Muscle layer of duodenum (tissue), 2 donors: ENCODE data around the gene IKZF3.

ENCODE experiments used
- H3K27ac ChIP-seq: one replicate; pipeline ENCODE4 v1.7.0; 2013; ENCODE audit warnings: mild to moderate bottlenecking, low read length
- H3K27me3 ChIP-seq: one replicate; pipeline ENCODE4 v1.7.0; 2013; ENCODE audit warnings: low read depth, mild to moderate bottlenecking, control low read depth, low read length
- H3K36me3 ChIP-seq, 2 donors: one replicate each; pipeline ENCODE4 v1.7.0; 2013; ENCODE audit warnings: low read length in 2 of 2, control low read depth in 1 of 2, mild to moderate bottlenecking in 1 of 2; ENCODE audit not compliant: insufficient read depth in 2 of 2, control insufficient read depth in 1 of 2
- H3K4me1 ChIP-seq, 2 donors: one replicate each; pipeline ENCODE4 v1.7.0; 2013; ENCODE audit warnings: low read length in 2 of 2, mild to moderate bottlenecking in 2 of 2, control low read depth in 1 of 2, moderate library complexity in 1 of 2; ENCODE audit not compliant: insufficient read depth in 2 of 2, control insufficient read depth in 1 of 2
- H3K4me3 ChIP-seq, 2 donors: one replicate each; pipeline ENCODE4 v1.7.0; 2013; ENCODE audit warnings: low read length in 2 of 2, low read depth in 1 of 2, mild to moderate bottlenecking in 1 of 2
- H3K9me3 ChIP-seq, 2 donors: one replicate each; pipeline ENCODE4 v1.7.0; 2013; ENCODE audit warnings: low read length in 2 of 2, control low read depth in 1 of 2, mild to moderate bottlenecking in 1 of 2; ENCODE audit not compliant: control insufficient read depth in 1 of 2
- donor health status: healthy.

IKZF3 gene

DNA sequence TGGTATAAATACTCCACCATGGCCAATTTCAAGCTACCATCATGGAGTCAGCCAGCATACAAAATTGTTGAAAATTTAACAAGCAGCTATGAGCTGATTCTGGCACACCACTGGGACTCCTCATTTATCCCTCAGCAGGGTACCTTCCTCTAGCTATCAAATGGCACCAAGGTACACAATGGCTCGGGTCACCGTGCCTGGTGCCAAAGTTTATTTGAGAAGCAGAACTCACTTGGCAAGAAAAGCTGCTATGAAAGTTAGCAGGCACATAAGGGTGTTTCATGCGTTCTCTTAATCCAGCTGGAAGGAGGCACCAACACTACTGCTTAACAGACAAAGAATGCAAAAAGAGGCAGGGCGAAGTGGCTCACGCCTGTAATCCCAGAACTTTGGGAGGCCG, 51.6 kb downstream of the IKZF3 start:
- H3K4me1 ChIP-seq, result no peaks in the 10 kb centered on the region
- no peaks in the 10 kb centered on the region for H3K9me3 ChIP-seq
- no peaks in the 10 kb centered on the region for H3K36me3 ChIP-seq
- H3K4me3 ChIP-seq, result no peak overlapping the region
- no peaks in the 10 kb centered on the region for H3K27me3 ChIP-seq
- no peak overlapping the region for H3K27ac ChIP-seq

DNA sequence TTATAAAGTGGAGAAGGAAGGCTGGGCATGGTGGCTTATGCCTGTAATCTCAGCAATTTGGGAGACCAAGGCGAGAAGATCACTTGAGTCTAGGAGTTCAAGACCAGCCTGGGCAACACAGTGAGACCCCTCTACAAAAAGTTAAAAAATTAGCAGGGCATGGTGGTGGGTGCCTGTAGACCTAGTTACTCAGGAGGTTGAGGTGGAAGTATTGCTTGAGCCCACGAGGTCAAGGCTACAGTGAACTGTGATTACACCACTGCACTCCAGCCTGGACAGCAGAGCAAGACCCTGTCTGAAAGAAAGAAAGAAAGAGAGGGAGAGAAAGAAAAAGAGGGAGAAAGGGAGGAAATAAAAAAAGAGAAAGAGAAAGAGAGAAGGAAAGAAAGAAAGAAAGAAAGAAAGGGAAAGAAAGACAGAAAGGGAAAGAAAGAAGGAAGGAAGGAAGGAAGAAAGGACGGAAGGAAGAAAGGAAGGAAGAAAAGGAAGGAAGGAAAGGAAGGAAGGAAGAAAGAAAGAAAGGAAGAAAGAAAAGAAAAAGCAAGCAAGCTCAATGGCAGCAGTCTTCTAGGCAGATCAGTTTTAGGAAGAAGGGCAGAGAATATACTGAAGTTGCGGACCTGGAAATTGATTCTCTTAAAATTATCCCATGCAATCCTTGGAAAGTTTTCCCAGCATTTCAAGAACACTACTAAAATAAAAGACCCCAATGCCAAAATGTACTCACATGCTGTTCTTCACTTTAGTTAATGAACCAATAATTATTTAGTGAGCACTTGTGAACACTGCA, 53.0 kb downstream of the IKZF3 start:
- Histone ChIP-seq H3K4me3 (no peak overlapping the region), H3K36me3 (no peaks in the 10 kb centered on the region), H3K9me3 (no peaks in the 10 kb centered on the region), H3K27ac (no peak overlapping the region), H3K27me3 (no peaks in the 10 kb centered on the region), H3K4me1 (no peaks in the 10 kb centered on the region)

DNA sequence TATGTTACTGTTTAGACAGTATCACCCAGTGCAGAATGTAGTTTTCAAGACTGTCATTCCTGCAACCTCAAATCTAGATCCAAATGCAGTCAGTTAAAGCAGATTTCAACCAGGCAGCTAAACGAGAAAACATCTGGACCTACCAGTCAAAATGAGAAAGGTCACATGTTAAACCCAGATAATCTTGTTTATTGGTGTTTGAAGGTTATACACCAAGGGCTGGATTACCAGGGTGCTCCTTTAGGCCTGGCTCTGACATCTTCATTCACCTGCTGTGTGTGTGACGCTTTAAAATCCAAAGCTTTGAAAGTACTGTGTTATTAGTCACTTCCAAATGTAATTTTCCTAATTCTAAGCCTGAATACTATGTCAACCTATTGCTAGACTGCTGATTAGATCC, 54.9 kb downstream of the IKZF3 start:
- H3K4me3 ChIP-seq, result no peak overlapping the region
- no peak overlapping the region for H3K27ac ChIP-seq
- H3K27me3 ChIP-seq, result no peaks in the 10 kb centered on the region
- no peaks in the 10 kb centered on the region for H3K36me3 ChIP-seq
- no peaks in the 10 kb centered on the region for H3K9me3 ChIP-seq
- H3K4me1 ChIP-seq, result no peaks in the 10 kb centered on the region

DNA sequence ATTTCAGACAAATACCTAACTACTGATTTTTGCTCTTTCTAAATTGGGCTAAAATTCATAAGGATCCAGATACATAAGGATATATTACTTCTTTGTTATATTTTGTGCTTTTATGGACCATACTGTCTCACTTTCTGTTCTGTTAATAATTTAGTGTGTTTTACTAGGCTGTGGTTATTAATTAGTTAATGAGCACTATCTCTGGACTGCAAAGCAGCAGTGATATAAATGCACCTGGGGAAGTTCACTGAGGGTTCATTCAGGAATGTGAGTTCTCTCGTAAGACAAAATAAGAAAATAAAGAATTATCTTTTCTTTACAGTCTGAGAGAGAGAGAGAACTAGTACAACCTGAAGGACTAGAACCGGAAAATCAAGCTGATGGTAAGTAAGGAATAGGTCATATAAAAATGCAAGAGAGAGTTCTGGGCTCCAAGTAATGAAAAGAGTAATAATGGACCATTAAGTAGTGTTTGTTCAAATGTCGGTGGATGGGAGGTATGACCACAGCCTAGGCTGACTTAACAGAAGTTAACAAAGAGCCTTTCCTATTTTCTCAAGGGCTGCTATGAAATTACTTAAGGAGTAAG, 55.6 kb downstream of the IKZF3 start:
- Histone ChIP-seq H3K4me1 (no peaks in the 10 kb centered on the region), H3K36me3 (no peaks in the 10 kb centered on the region), H3K9me3 (no peaks in the 10 kb centered on the region), H3K4me3 (no peak overlapping the region), H3K27ac (no peak overlapping the region), H3K27me3 (no peaks in the 10 kb centered on the region)

DNA sequence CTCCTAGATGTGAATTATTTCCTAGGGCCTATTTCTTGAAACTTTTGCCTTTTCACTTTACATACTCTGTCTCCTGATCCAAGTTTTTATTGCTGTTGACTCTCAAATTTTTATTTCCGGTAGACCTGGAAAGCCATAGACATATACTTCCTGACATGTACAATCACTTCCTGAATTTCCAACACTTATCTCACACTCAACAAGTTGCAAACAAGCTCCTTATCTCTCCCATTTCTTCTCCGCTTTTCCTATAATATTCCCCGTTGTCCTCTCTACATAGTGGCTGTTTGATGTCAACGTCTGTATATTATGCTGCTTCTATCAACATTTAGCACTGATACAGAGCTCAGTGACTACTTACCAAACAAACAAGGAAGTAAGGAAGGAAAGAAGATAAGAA, 59.3 kb downstream of the IKZF3 start:
- H3K36me3 ChIP-seq, result no peaks in the 10 kb centered on the region

DNA sequence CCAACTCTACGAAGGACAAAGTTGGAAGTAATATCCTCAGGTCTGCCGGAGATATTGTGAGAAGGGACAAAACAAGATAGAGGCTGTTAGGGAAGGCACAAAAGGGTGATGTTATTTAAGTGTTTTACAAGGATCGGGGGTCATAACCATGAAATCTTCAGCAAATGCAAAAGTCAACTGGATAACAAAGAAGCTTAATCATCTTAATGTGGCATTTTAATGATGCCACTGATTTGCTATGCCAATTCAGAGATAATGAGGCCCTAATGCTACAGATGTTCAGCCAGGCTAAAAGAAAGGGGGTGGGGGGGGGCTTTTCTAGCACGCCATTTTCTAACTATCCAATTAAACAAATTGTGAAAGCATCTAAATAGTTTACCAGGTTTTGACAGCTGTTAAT, 63.1 kb downstream of the IKZF3 start:
- H3K9me3 ChIP-seq, result no peaks in the 10 kb centered on the region

More for the DNA sequence above, 59.3 kb downstream of the IKZF3 start:
- Histone ChIP-seq H3K4me3 (no peak overlapping the region), H3K27me3 (no peaks in the 10 kb centered on the region), H3K4me1 (no peaks in the 10 kb centered on the region), H3K9me3 (no peaks in the 10 kb centered on the region), H3K27ac (no peak overlapping the region)

DNA sequence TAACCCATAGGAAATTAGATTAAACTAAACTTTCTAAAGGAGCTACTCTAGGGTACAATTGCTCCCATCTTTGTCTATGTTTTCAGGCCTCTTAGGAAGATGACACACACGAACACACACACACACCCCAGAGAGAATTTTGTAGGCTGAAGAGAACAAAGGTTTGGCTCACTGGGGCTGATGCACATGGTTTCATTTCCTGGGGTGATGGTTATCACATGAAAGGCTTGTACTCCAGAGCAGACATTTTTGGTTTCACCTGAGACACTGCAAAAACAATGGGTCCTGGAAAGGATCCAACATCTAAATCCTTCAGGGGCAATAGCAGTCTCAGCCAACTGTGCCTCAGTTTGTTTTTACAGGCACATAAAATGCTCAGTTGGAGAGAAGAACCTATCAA, 63.6 kb downstream of the IKZF3 start:
- H3K27ac ChIP-seq, result no peak overlapping the region
- no peak overlapping the region for H3K4me3 ChIP-seq
- H3K36me3 ChIP-seq, result no peaks in the 10 kb centered on the region
- no peaks in the 10 kb centered on the region for H3K4me1 ChIP-seq
- H3K9me3 ChIP-seq, result no peaks in the 10 kb centered on the region
- no peaks in the 10 kb centered on the region for H3K27me3 ChIP-seq

More for the DNA sequence above, 63.1 kb downstream of the IKZF3 start:
- no peak overlapping the region for H3K4me3 ChIP-seq
- no peaks in the 10 kb centered on the region for H3K27me3 ChIP-seq
- no peaks in the 10 kb centered on the region for H3K4me1 ChIP-seq
- H3K27ac ChIP-seq, result no peak overlapping the region
- H3K36me3 ChIP-seq, result no peaks in the 10 kb centered on the region

DNA sequence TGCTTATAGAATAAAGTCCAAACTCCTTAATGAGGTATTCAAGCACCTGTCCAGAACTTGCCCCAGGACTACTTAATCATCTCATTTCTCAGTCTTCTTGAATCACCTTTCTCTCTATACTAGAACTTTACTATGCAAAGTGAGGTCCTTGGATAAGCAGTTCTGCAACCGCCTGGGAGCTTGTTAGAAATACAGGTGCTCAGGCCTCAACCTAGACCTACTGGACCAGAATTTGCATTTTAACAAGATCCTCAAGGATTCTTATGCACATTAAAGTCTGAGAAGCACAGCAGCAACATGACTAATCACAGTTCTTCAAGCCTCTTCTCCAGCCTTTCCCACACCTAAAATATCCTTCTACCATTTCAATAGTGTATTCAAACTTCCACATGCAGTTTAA, 64.7 kb downstream of the IKZF3 start:
- no peaks in the 10 kb centered on the region for H3K27me3 ChIP-seq
- no peaks in the 10 kb centered on the region for H3K4me1 ChIP-seq
- no peak overlapping the region for H3K4me3 ChIP-seq
- no peaks in the 10 kb centered on the region for H3K9me3 ChIP-seq
- no peaks in the 10 kb centered on the region for H3K36me3 ChIP-seq
- H3K27ac ChIP-seq, result no peak overlapping the region

DNA sequence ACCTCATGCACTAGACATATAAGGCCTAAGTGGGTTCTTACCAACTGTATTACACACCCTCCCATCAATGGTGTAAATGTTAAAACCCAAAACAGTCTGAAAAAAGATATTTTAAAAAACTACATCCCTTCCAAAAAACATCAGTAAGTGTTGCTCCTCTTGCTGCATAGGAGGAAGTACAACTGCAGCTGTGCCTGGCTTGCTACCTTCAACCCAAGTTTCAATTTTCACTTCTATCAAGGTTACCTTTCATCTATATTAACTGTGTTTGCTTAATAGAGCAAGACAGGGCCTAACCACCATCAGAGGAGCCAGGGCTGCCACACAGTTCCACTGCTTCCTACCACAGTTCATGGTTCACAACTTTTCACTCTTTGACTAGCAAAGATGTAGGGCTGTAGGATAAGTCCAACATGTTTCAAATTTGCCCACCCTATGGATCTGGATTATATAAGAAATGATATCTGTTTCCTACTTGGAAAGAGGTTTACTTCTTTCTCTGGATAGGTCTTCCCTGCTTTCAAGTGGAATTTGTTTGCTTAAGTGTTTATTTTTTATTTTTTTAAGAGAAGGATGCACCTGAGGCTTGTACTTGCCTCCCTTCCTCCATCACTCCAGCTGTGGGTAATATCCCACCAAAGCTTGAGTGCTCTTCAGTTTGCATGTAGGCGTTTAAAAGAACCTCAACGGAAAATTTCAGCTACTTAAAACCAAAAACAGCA, 69.7 kb downstream of the IKZF3 start:
- H3K27ac ChIP-seq, result no peak overlapping the region
- H3K9me3 ChIP-seq, result no peaks in the 10 kb centered on the region
- no peaks in the 10 kb centered on the region for H3K36me3 ChIP-seq
- no peaks in the 10 kb centered on the region for H3K4me1 ChIP-seq
- H3K4me3 ChIP-seq, result no peak overlapping the region
- no peaks in the 10 kb centered on the region for H3K27me3 ChIP-seq

DNA sequence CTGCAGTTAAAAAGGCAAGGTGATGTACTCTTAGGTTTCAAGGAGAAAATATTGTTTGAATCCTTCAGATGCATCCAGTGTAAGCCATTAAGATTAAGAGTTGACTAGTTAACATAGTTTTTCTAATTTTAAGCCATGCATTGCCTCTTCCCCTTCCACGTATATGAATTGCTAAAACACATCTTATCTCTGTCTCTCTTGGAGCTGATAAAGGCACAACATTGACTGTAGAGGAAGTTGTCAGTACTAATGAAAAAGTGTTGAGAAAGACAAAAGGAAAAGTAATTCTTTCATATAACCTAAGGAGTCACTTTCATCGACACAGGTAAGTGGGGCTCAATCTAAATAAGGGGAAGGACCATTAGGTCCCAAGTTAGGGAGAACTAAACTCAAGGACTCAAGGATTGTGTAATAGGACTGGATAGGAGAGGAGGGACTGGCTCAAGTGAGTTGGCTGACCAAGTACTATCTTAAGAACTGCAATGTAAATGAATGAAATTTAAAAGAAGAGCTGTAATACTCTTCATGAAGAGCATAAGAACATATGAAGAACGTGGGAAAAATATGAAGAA, 70.7 kb downstream of the IKZF3 start:
- Histone ChIP-seq H3K27ac (no peak overlapping the region), H3K27me3 (no peaks in the 10 kb centered on the region), H3K4me1 (no peaks in the 10 kb centered on the region)

DNA sequence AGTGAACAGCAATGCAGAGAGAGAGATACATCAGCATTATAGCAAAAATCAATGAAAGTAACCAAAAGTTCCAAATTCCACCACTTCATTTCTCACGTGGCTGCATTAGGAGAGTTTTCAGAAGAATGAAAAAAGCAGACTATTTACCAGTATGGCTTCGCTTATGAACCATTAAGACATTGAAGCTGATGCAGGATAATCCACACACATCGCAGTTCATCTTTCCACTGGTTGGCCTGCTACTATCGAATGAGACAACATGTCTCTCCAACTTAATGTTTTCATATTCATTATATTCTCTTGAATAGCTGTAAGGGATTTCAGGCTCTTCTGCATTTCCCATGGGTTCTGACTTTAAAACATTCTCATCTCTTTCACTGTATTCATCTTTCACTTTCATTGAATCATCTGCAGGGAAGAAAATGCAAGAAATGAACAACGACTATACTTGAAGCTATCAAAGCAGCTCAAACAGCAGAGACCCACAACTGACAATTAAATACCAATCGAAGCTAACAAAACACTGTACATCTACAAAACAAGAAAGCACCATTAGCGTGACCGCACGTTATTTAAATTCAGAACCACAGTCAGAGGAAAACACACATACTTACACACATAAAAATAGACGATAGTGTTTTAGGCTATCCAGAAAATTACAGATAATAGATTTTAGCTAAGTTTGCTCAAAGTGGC, 71.4 kb downstream of the IKZF3 start:
- H3K36me3 ChIP-seq, result no peaks in the 10 kb centered on the region
- no peak overlapping the region for H3K4me3 ChIP-seq
- H3K9me3 ChIP-seq, result no peaks in the 10 kb centered on the region
- no peaks in the 10 kb centered on the region for H3K4me1 ChIP-seq
- no peak overlapping the region for H3K27ac ChIP-seq
- no peaks in the 10 kb centered on the region for H3K27me3 ChIP-seq

More for the DNA sequence above, 70.7 kb downstream of the IKZF3 start:
- no peaks in the 10 kb centered on the region for H3K9me3 ChIP-seq
- H3K4me3 ChIP-seq, result no peak overlapping the region
- no peaks in the 10 kb centered on the region for H3K36me3 ChIP-seq
